A172 (cell line): Measurements from ENCODE around the gene STARD13. TPM values are rescaled to one million over a fixed set of nuclear protein-coding genes. Genes with fewer than 3 reads are reported as not detected.
"Not testable (repeated sequence)": the region's sequence is repeated elsewhere in the genome, so short reads cannot be mapped to it uniquely, and the experiment has no call there.

Experiments used
- DNase-seq: peaks from one replicate; pipeline ENCODE4 v3.0.0-alpha.2; 2015; ENCODE audit warnings: low spot score
- total RNA-seq: library from RNA; depleted of rRNA; stranded (reverse); fragments of >200 nt; shearing (Covaris generic); gene quantifications from 2 replicates; pipeline ENCODE4 v1.2.3, GENCODE V29; 2014

Gene STARD13
- total RNA-seq, 1 experiment from 2014 or later: 8.3 TPM

DNA sequence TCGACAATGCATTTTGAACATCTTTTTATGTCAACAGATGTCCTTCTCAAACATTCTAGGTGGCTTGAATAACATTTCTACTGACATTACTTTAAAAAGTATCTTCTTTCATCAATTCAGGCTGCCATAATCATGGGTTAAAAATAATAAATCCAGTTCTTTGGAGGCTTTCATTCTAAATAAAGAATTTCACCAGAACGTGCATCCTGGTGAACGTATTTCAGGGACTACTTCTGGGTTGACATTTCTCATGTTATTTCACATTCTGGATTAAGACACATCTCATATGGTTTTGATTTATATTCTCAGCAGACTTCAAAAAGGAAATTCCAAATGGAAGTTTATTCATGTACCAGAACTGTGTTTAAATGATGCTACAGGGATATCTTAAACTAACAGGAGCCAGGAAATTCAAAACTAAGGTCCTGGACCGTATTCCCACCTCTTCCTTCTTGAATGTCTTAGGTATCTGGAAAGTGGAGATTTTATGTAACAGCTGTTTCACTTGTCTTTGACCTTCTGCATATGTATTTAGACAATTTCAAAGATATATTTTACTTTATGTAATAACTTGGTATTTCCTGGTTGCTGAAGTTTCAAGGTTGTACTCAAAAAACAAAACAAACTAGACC lies 107.2 kb downstream of the STARD13 start:
- DNase-seq: no peak

GRCh38 chr13:33177340-33178208 lies 108.0 kb downstream of the STARD13 start:
- DNase-seq: not testable (repeated sequence)

GRCh38 chr13:33176526-33176925 lies 109.0 kb downstream of the STARD13 start:
- DNase-seq: no peak

- DNase-seq: no peak
These were observed 109.6 kb downstream of the STARD13 start for GRCh38 chr13:33175991-33176390.

DNA sequence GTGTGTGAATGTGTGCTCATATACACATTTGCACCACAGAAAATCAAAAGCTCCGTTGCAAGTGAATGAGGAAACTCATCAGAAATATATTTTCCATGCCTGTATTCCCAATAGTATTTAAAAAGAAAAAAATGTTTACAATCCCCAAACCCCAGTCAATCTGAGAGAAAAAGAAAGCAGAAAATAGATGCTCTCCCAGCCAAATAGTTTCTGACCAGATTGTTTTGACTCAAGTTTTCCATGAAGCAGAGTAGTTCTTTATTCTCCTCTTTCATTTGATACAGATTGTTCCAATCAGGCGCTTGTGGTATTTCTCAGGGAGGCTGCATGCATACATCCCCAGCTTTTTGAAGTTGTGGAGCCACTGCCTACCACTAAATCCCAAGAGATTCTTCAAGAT lies 110.6 kb downstream of the STARD13 start:
- no peak for DNase-seq

DNA sequence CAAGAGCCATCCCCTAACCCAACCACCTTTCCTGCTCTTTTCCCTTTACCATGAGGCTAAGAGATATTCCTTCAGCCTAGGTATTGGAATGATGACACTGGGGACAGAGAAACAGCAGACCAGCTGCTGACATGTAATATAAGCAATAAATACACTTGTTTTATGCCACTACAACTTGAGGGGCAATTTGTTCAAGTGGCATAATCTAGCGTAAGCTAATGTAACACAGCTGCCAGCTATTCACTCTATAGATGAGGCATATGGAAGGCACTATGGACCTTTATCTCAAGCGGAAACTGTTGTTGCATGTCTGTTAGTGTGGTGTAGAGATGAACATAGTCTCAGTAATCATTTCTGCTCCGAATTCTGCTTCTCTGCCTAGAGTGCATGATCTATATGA lies 111.1 kb downstream of the STARD13 start:
- DNase-seq: no peak

DNA sequence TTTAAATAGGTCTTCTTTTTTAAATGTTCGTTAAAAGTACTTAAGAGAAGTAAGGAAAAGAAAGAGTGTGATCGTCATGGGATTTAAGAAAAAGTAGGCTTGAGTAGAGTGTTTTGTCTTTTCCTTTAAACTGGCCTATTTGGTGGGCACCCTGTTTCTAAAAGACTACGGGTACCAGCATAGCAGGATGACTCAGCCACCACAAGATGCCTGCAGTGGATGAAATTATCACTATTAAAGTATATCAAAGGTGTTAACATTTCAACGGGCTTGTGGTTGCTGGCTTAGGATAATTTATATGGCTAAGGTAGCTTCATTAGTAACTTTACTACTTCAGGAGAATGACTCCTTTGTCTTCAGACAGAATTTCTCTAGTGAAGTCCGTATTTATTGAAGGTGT lies 112.6 kb downstream of the STARD13 start:
- peak; percentile 58 for DNase-seq

DNA sequence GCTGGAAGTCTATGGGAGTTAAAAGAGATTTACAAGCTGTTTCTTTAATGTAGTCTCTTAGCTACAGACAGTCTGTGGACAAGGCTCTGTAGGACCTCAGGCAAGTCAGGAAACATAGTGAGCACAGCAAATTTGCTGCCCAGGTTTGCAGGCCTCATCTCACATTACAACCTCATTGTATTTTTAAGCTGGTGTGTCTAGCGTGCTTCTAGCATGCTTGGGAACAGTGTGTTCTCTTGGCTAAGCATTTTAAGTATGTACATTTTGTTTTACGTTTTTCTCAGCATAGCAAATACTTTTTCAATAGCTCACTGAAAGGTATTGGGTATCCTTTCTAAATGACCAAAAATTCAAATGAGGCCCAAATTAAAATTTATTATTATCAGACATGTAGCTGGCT lies 113.2 kb downstream of the STARD13 start:
- no peak for DNase-seq

GRCh38 chr13:33169273-33169980 lies 116.1 kb downstream of the STARD13 start:
- peak; percentile 66 for DNase-seq

GRCh38 chr13:33168321-33168960 lies 117.1 kb downstream of the STARD13 start:
- DNase-seq: no peak

DNA sequence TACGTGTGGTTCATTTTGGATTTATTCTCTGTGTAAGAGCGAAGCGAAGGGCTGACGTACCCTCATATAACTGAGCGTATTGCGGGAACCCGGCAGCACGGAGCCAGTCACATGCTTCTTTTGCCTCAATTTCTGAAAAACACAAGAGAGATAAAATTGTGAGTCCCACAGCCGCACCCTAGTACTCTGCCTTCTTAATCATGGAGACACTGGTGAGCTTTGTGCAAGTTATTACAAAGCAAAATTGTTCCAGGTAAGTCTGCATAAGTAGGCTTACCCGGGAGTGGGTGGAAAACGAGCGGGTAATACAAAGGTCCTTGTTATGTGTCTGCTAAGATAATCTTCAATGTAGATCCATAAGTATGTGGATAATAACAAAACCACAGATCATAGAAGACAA lies 118.1 kb downstream of the STARD13 start:
- DNase-seq: no peak

- no peak for DNase-seq
These were observed 119.8 kb downstream of the STARD13 start for GRCh38 chr13:33165787-33166186.

DNA sequence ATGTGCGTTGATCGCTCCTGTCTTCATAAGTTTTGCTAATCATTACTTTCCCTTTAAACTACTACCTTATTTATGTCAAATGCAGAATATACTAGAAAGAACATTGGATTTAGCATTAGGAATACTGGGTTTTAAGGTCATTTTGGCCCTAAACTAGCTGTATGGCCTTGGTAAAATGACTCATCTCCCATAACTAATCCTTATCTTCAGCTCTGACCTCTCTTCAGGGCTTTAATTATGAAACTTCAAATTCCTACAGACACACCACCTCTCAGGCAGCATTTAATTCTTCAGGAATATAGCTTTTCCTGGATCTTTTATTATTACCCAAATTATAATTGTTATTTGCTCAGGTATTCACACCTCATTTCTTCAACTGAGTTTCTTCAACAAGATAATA lies 121.2 kb downstream of the STARD13 start:
- DNase-seq: no peak

DNA sequence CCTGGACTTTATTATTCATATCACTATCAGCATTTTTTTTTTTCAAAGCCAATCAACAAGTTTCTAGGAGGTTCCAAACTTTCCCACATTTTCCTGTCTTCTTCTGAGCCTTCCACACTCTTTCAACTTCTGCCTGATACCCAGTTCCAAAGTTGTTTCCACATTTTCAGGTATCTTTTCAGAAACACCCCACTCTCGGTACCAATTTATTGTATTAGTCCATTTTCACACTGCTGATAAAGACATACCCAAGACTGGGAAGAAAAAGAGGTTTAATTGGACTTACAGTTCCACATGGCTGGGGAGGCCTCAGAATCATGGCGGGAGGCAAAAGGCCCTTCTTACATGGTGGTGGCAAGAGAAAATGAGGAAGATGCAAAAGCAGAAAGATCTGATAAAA lies 122.8 kb downstream of the STARD13 start:
- not testable (repeated sequence) for DNase-seq

- DNase-seq: no peak
These were observed 126.7 kb downstream of the STARD13 start for GRCh38 chr13:33158816-33159215.

GRCh38 chr13:33158271-33158670 lies 127.3 kb downstream of the STARD13 start:
- no peak for DNase-seq

DNA sequence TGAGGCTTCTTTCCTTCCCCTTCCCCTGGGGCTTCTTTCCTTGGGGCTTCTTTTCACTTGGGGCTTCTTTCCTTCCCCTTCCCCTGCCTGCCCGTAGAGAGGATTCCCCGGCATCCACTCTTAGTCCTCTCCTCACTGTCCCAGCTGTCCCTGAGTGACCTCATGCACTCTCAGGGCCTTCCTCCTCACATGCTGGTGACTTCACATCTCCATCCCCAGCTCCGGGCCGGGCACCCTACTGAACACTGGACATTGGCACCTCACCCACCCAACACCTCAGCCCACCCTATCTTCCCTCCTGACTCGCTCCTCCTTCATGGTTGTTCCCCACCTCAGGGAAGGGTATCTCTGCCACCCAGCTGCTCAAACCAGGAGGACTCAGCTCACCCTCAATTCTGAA lies 130.6 kb downstream of the STARD13 start:
- DNase-seq: no peak

DNA sequence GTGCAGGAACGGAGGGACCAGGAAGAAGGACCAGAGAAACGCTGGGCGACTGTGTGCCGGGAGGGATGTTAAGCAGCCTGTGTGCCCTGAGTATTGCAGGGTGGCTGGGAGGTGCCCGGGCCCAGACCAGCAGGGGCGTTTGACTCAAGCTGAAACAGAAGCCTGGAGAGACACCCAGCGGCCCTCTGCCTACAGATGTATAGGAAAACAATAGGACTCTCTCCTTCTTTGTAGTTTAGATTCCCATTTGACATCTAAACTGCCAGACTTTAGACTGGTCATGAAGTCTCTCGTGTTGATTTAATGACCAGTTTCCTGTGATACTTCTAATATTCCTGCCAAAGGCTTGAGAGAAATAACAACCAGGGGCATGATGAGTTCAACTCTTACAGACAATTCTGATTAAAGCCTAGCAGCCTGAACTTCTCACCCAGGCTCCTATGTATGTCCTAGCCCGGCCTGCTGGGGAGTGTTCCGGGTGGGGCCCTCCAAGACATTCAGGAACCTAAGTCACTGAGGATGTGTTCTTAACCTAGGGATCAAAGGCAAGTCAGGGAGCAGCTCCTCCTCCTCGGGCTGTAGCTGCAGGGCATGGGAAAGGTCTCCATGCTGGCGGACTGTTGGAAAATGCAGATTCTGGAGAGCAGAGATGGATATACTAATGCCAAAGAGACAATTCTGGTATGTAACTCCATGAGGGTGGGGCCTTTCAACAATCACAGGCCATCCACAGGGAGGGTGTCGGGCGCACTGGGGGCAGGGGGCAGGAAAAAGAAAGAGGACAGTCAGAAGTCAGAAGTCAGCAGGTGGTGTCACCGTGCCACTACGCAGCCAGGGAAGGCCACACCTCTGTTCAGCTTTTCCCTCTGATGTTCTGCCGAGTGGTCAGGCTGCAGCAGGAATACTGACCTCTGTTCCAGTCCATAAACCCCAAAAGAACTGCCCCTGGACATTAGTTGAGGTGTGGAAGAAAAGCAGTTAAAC lies 131.8 kb downstream of the STARD13 start:
- no peak for DNase-seq

- DNase-seq: no peak
These were observed 133.2 kb downstream of the STARD13 start for GRCh38 chr13:33152389-33152788.

DNA sequence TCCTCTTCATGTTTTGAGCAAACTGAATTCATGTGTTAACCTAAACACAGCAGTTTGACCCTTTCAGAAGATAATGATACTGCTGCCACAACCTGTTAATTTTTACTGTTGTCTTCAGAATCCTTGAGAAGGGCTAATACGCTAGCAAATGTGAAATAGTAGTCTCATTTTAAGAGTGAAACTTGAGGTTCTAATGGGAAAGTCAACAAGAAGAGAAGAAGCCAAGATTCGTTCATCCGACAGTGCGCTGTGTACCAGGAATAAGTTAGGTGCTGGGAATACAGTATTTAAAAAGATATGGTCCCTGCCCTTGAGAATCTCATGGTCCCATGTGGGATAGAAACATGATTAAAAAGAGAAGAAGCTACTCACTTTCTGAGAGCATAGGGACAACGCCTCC lies 134.9 kb downstream of the STARD13 start:
- DNase-seq: no peak

- DNase-seq: no peak
These were observed 135.4 kb downstream of the STARD13 start for GRCh38 chr13:33150126-33150525.
